Subcutaneous abdominal adipose tissue (tissue), 5 donors: ENCODE data around the gene SUN3.

Experiments used
- H3K27ac ChIP-seq: one replicate; pipeline ENCODE4 v1.7.0; 2013; ENCODE audit warnings: low read depth, mild to moderate bottlenecking, inconsistent platforms, low read length, moderate library complexity
- H3K27me3 ChIP-seq, 5 donors: one replicate each; pipeline ENCODE4 v1.7.0; 2013; ENCODE audit warnings: low read length in 5 of 5, inconsistent platforms in 1 of 5; ENCODE audit not compliant: control insufficient read depth in 5 of 5, insufficient read depth in 4 of 5
- H3K36me3 ChIP-seq, 5 donors: one replicate each; pipeline ENCODE4 v1.7.0; 2013; ENCODE audit warnings: low read length in 5 of 5; ENCODE audit not compliant: control insufficient read depth in 5 of 5, insufficient read depth in 5 of 5
- H3K4me1 ChIP-seq, 5 donors: one replicate each; pipeline ENCODE4 v1.7.0; 2013; ENCODE audit warnings: low read length in 5 of 5, mild to moderate bottlenecking in 3 of 5, moderate library complexity in 1 of 5; ENCODE audit not compliant: control insufficient read depth in 5 of 5, insufficient read depth in 5 of 5
- H3K4me3 ChIP-seq, 5 donors: one replicate each; pipeline ENCODE4 v1.7.0; 2013; ENCODE audit warnings: low read length in 5 of 5, low read depth in 1 of 5
- H3K9ac ChIP-seq, 5 donors: one replicate each; pipeline ENCODE4 v1.7.0; 2013; ENCODE audit warnings: low read length in 5 of 5, mild to moderate bottlenecking in 4 of 5, moderate library complexity in 3 of 5
- H3K9me3 ChIP-seq, 5 donors: one replicate each; pipeline ENCODE4 v1.7.0; 2013; ENCODE audit warnings: low read length in 5 of 5; ENCODE audit not compliant: control insufficient read depth in 5 of 5
- donor health status: healthy.
- donor health status: healthy.
- donor health status: healthy.
- donor health status: healthy.
- donor health status: healthy.

SUN3 gene

DNA sequence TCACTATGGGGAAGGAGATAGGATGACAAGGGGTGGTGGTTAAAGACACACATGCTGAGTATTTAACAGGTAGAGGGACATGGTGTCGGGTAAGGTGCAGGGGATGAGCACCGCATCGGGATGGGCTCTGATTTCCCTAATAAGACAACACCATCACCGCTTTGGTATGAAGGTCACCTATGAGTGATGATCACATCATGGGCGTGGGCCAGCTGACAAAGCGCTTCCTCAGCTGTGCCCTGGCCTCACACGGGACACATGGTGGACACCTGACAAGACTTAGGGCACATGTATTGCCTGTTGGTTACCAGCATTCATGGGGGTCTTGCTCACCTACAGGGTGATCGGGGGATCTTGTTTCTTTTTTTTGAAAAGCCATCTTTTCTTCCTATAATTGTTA is 19.2 kb upstream of the SUN3 start:
- no peak overlapping the region for H3K27ac ChIP-seq
- H3K4me1 ChIP-seq: no peaks in the 10 kb centered on the region
- H3K9me3 ChIP-seq: no peaks in the 10 kb centered on the region
- no peaks in the 10 kb centered on the region for H3K36me3 ChIP-seq
- no peak overlapping the region for H3K9ac ChIP-seq
- no peak overlapping the region for H3K4me3 ChIP-seq
- H3K27me3 ChIP-seq: peaks cover 0 to 4% (median 0%) of the 10 kb centered on the region in 5 donors

DNA sequence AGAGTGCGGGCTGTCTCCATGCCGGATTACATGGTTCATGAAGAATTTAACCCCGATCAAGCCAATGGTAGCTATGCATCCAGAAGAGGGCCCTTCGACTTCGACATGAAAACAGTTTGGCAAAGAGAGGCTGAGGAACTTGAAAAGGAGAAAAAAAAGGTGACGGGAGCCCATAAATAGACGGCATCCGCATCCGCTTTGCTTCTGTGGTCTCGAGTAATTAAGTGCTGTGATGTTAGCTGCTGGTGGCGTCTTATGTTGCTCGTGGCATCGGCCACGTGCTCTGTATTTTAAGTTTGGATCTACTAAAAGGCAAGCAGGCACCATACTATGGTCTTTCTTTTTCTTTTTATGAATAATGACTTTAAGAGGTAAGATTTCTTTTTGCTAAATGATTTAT is 17.6 kb upstream of the SUN3 start:
- Histone ChIP-seq H3K4me3 (no peak overlapping the region), H3K9me3 (no peaks in the 10 kb centered on the region), H3K27me3 (peaks cover 0 to 4% (median 0%) of the 10 kb centered on the region in 5 donors), H3K4me1 (no peaks in the 10 kb centered on the region), H3K9ac (no peak overlapping the region), H3K27ac (no peak overlapping the region), H3K36me3 (no peaks in the 10 kb centered on the region)

- Histone ChIP-seq H3K9me3 (no peaks in the 10 kb centered on the region), H3K9ac (no peak overlapping the region), H3K27me3 (peaks cover 0 to 4% (median 0%) of the 10 kb centered on the region in 5 donors), H3K4me3 (no peak overlapping the region), H3K27ac (no peak overlapping the region), H3K4me1 (no peaks in the 10 kb centered on the region), H3K36me3 (no peaks in the 10 kb centered on the region)
These were observed 16.4 kb upstream of the SUN3 start for GRCh38 chr7:48045195-48045765.

DNA sequence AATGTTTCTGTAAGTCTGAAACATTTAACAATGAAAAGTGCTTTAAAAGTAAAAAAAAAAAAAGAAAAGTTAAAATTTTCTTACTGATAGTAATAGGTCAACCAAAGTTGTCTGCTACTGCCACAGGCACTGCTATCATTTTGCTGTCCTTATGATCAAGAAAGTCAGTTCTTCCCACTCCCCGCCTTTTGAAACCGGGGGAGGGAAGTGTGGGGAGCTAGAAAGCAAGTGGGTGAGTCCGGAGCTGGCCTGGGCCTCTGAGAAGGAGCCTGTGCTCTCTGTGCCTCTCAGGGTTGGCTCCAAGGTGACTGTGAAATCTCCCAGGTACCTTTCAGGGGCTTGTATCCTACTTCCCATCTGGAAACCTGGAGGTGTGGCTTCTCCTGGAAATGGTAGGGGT is 13.7 kb upstream of the SUN3 start:
- H3K4me3 ChIP-seq: no peak overlapping the region
- peaks cover 0 to 4% (median 0%) of the 10 kb centered on the region in 5 donors for H3K27me3 ChIP-seq
- no peaks in the 10 kb centered on the region for H3K9me3 ChIP-seq
- H3K36me3 ChIP-seq: no peaks in the 10 kb centered on the region
- H3K4me1 ChIP-seq: no peaks in the 10 kb centered on the region
- no peak overlapping the region for H3K9ac ChIP-seq
- H3K27ac ChIP-seq: no peak overlapping the region

DNA sequence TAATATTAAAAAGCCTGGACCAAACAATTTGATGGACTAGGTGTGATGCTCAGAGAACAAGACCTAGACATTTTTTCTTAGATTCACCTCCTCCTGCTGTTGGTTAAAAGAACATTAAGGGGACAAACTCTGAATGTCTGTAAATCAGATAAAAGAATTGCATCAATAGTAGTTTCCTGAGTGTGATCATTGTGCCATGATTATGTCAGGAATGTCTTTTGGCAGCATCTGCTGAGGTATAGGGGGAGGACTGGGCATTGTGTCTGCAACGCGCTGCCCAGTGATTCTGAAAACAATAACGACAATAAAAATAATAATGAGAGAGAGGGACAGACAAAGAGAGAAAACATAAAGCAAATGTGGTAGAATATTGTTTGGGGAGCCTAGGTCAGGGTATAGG is 13.3 kb upstream of the SUN3 start:
- no peak overlapping the region for H3K4me3 ChIP-seq
- H3K36me3 ChIP-seq: no peaks in the 10 kb centered on the region
- no peak overlapping the region for H3K9ac ChIP-seq
- H3K27ac ChIP-seq: no peak overlapping the region
- no peaks in the 10 kb centered on the region for H3K9me3 ChIP-seq
- peaks cover 0 to 5% (median 0%) of the 10 kb centered on the region in 5 donors for H3K27me3 ChIP-seq
- H3K4me1 ChIP-seq: no peaks in the 10 kb centered on the region

- Histone ChIP-seq H3K27ac (no peak overlapping the region), H3K4me3 (no peak overlapping the region), H3K9ac (no peak overlapping the region), H3K27me3 (peaks cover 0 to 8% (median 0%) of the 10 kb centered on the region in 5 donors), H3K36me3 (no peaks in the 10 kb centered on the region), H3K9me3 (no peaks in the 10 kb centered on the region), H3K4me1 (no peaks in the 10 kb centered on the region)
These were observed 12.7 kb upstream of the SUN3 start for GRCh38 chr7:48041653-48041970.

DNA sequence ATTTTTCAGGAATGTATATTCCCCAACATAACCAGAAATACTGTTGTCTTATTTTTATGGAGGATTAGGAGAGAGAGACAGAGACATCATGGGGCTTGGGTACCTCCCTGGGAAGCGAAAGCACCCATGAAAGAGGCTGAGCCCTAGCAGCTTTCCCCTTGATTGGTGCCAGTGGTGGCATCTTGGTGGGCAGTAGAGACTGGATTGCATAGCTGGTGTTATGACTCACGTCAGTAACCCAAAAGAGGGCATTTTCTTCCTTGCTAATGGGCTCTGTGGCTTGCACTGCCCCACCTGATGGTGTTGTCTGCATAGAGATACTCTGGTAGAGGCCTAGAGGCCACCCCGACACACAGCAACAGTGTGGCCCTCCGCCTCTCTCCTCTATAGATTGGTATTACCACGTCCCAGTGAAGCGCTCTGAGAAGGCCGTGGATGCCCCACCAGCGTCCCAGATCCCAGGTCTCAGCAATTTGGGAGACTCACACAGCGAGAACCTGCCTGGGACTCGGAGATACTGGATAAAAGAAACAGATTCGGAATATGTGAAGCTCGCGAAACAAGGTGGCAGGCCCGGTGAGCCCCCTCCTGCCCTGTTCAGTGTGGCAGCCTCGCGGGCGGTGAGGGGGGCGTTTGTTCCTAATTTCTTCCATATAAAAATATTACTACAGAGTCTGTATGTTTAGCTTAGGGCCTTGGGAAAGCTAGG is 12.2 kb upstream of the SUN3 start:
- H3K36me3 ChIP-seq: no peaks in the 10 kb centered on the region
- H3K9ac ChIP-seq: no peak overlapping the region
- H3K9me3 ChIP-seq: no peaks in the 10 kb centered on the region
- no peak overlapping the region for H3K4me3 ChIP-seq
- H3K27me3 ChIP-seq: peaks cover 0 to 8% (median 3%) of the 10 kb centered on the region in 5 donors
- H3K4me1 ChIP-seq: peaks cover 0 to 3% (median 3%) of the 10 kb centered on the region in 5 donors
- no peak overlapping the region for H3K27ac ChIP-seq

GRCh38 chr7:48038815-48039506 is 10.1 kb upstream of the SUN3 start:
- Histone ChIP-seq H3K9me3 (no peaks in the 10 kb centered on the region), H3K4me1 (peaks cover 0 to 13% (median 11%) of the 10 kb centered on the region in 5 donors), H3K36me3 (no peaks in the 10 kb centered on the region), H3K9ac (no peak overlapping the region), H3K4me3 (no peak overlapping the region), H3K27me3 (peaks cover under 1 to 11% (median 10%) of the 10 kb centered on the region in 5 donors), H3K27ac (no peak overlapping the region)

GRCh38 chr7:48035967-48036478 is 7.1 kb upstream of the SUN3 start:
- Histone ChIP-seq H3K4me3 (peak overlapping the region; percentile 54 to 76 (median 70)), H3K9me3 (no peaks in the 10 kb centered on the region), H3K9ac (peak overlapping the region in 2 of 5 donors; percentile 1 to 18), H3K4me1 (peaks cover 0 to 13% (median 11%) of the 10 kb centered on the region in 5 donors), H3K36me3 (no peaks in the 10 kb centered on the region), H3K27me3 (peaks cover 3 to 14% (median 11%) of the 10 kb centered on the region in 5 donors), H3K27ac (no peak overlapping the region)
